ENCODE data around the gene ISLR. TPM values are rescaled to one million over a fixed set of nuclear protein-coding genes. Genes with fewer than 3 reads are reported as not detected.

ISLR gene, protein sequence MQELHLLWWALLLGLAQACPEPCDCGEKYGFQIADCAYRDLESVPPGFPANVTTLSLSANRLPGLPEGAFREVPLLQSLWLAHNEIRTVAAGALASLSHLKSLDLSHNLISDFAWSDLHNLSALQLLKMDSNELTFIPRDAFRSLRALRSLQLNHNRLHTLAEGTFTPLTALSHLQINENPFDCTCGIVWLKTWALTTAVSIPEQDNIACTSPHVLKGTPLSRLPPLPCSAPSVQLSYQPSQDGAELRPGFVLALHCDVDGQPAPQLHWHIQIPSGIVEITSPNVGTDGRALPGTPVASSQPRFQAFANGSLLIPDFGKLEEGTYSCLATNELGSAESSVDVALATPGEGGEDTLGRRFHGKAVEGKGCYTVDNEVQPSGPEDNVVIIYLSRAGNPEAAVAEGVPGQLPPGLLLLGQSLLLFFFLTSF
- under 1 TPM in 1 of 3 donors, not detected in 2; 0.26 TPM for total RNA-seq

DNA sequence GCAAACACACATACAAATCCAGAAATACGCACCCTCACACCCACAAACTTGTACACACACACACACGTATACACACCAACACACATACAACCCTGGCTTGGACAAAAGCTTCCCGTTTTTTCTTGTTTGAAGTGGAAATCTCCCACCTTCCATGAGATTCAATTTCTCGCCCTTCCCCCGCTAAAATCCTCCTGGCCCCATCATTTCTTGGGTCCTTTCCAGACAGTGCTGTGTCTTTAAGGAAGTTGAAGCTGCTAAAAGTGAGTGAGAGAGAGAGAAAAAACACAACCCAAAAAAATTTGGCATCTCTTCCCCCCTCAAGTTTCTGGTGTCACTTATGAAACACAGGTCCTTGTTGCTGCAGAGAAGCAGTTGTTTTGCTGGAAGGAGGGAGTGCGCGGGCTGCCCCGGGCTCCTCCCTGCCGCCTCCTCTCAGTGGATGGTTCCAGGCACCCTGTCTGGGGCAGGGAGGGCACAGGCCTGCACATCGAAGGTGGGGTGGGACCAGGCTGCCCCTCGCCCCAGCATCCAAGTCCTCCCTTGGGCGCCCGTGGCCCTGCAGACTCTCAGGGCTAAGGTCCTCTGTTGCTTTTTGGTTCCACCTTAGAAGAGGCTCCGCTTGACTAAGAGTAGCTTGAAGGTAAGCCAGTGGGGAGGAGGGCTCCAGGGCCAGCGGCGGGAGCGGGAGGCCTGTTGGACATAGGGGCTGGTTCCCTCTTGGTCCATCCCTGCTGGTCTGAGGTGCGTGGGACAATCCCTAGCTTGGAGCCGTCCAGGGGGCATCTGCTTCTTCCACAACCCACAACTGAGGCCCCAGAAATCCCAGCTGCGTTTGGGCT lies at the start of gene ISLR:
TSS of gene ISLR (plus strand) at position 331 of the 839 bp plus-strand sequence. CDS start 1,149 bp downstream, outside the sequence.
- ATAC-seq (no peak), DNase-seq (no peak)
- H3K36me3 Mint-ChIP-seq (ENCODE audit: insufficient read depth), result no peaks in the 10 kb centered on the region
- no peaks in the 10 kb centered on the region for H3K4me1 Mint-ChIP-seq (ENCODE audit: low read depth)
- no peaks in the 10 kb centered on the region for H3K9me3 Mint-ChIP-seq
- no peak within 1 kb of the TSS for H3K4me3 Mint-ChIP-seq
- H3K27me3 Mint-ChIP-seq (ENCODE audit: low read depth), result peaks cover 2% of the 10 kb centered on the region

DNA sequence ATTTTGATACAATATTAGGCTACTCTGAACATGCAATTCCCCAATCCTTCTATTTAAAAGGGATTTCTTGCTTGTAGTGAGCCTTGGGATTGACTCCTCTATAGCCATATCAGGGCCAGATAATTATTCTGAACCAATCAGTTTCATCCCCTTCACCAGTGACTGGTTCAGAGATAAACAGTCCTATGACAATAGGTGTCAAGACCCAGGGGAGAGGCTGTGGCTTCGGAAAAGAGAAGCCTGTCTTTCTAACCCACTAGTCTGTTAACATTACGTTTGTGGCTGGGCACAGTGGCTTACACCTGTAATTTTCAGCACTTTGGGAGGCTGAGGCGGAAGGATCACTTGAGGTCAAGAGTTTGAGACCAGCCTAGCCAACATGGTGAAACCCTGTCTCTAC lies 49.3 kb upstream of the ISLR start:
- Mint-ChIP-seq H3K4me3 (no peak overlapping the region), H3K27me3 (ENCODE audit: low read depth) (peaks cover 67% of the 10 kb centered on the region), H3K36me3 (ENCODE audit: insufficient read depth) (no peaks in the 10 kb centered on the region), H3K9me3 (no peaks in the 10 kb centered on the region), H3K4me1 (ENCODE audit: low read depth) (peaks cover 7% of the 10 kb centered on the region)
- ATAC-seq (no peak), DNase-seq (no peak)

DNA sequence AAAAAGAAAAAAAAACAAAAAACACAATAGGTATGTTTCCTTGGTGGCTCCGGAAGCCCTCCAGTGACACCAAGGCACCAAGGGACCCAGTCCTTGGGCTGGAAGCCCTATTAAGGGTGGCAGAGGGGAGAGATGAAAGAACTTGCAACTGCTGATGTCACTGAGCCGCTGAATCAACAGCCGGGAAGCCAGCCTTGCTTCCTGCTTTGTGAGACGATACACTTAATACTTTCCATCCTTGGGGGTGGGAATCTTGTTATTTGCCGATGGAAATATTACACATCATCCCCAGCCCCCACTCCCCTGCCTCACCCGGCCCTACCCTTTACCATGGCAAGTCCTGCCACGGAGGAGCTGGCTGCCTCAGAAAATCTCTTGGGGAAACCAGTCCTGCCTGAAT lies 48.8 kb upstream of the ISLR start:
- Mint-ChIP-seq H3K4me3 (no peak overlapping the region), H3K9me3 (no peaks in the 10 kb centered on the region), H3K27me3 (ENCODE audit: low read depth) (peaks cover 72% of the 10 kb centered on the region), H3K4me1 (ENCODE audit: low read depth) (peaks cover 12% of the 10 kb centered on the region), H3K36me3 (ENCODE audit: insufficient read depth) (no peaks in the 10 kb centered on the region)
- no peak for ATAC-seq
- no peak for DNase-seq

DNA sequence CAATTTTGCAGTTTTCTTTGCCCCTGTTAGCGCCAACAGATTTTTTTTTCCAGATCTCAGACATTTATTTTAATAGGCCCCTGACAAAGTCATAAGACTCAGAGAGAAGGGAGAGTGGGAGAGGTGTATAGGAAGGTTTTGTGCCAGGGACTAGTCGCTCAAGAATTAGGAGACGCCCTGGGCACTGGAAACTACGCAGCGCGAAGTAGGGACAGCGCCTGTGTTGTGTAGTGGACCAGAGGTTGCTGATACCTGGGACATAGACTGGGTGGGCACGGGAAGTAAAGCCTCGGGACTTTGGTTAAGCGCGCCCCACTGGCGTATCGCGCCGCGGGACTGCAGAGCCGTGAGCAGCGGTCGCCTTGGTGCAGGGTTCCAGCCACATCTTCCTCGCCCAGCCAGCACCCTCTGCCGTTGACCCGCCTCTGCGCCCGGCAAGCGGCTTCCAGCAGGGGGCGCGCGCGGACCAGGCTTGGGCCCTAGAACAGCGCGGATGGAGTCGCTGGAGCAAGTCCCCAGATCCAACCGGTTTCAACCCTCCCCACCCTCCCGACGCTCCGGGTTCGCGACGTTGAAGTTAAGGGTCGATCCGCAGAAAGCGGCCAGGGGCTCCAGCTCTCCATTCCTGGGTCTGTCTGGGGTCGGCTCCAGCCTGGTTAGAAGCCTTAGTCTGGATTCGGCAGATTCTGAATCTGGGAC lies 46.1 kb upstream of the ISLR start:
- Mint-ChIP-seq H3K36me3 (ENCODE audit: insufficient read depth) (no peaks in the 10 kb centered on the region), H3K4me1 (ENCODE audit: low read depth) (peaks cover 20% of the 10 kb centered on the region), H3K27me3 (ENCODE audit: low read depth) (peaks cover 82% of the 10 kb centered on the region), H3K4me3 (no peak overlapping the region), H3K9me3 (no peaks in the 10 kb centered on the region)
- ATAC-seq (peak; percentile 92 to 94), DNase-seq (peak; percentile 81)

DNA sequence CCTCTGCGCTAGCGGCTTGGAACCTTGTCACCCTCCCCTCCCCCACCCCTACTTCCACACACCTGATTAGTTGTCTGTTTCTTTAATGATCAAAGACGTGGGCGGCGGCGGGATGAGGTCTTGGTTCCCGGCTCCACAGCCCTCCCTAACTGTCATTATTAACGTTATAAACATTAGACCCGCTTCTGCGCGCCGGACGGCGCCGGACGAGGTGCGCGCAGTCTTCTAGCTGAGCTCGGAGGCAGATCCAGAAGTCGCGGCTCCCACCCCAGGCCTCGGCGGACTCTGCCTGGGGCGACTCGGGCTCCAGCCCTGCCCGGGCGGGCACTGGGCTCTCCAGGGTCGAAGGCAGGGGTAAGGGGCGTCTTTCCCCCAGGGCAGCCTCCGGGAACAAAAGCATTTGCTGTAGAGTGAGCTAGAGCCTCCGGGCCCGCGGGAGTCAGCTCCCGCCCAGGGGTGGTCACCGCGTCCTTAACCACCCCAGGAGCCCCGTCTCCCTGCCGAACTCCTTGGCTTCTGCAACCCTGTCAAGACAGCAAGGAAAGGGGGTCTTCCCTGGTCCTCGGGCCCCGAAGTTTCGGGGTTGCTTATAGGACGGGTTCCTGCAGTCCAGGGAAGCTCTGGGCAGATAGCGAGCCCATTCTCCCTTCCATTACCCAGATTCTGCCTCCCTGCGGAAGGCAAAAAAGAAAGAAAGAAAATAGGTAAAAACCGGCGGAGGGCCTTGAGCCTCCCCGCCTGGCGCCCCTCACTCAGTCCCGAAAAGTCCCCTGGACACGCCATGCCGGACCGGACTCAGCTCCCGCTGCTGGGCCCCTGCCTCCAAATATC lies 45.3 kb upstream of the ISLR start:
- H3K4me3 Mint-ChIP-seq, result peak overlapping the region; percentile 33
- H3K27me3 Mint-ChIP-seq (ENCODE audit: low read depth), result peaks cover 85% of the 10 kb centered on the region
- H3K9me3 Mint-ChIP-seq, result no peaks in the 10 kb centered on the region
- H3K36me3 Mint-ChIP-seq (ENCODE audit: insufficient read depth), result no peaks in the 10 kb centered on the region
- peak; percentile 24 to 29 for ATAC-seq
- H3K4me1 Mint-ChIP-seq (ENCODE audit: low read depth), result peaks cover 20% of the 10 kb centered on the region
- no peak for DNase-seq

DNA sequence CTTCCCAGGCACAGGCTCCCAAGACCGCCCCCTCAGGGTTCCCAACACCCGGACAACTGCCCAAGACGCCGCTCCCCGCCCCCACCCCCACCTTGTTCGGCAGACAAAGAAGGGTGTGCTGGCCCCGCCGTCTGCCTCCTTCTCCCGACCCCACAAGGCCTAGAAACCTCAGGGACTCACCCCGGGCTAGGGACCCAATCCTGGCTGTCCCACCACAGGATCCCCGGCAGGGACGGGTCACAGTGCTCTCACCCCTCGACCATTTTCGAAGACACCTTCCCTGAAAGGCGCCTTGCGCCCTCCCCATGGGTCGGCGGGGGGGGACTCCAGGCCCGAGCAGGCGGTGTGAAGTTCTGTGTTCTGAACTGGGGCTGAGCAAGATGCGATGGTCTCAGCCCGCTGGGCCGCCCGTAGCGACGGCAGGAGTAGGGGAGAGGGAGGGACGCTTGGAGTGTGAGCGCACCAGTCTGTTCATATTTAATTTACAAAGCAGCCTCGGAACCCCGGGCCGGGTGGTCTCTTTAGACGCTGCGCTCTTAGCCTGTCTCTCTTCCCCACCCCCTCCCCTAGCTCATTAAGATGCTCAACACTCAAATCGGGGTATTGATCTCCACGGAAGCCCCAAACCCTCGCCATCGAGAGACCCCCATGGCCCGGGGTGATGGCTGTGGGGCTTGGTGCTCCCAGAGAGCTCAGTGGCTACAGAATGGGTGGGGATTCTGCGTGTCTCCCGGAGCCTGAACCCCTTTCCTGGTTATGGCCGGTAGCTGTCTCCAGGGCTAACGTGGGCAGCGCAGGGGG lies 44.5 kb upstream of the ISLR start:
- Mint-ChIP-seq H3K4me1 (ENCODE audit: low read depth) (peaks cover 20% of the 10 kb centered on the region), H3K4me3 (no peak overlapping the region), H3K9me3 (no peaks in the 10 kb centered on the region), H3K27me3 (ENCODE audit: low read depth) (peaks cover 83% of the 10 kb centered on the region), H3K36me3 (ENCODE audit: insufficient read depth) (no peaks in the 10 kb centered on the region)
- ATAC-seq (no peak), DNase-seq (no peak)

DNA sequence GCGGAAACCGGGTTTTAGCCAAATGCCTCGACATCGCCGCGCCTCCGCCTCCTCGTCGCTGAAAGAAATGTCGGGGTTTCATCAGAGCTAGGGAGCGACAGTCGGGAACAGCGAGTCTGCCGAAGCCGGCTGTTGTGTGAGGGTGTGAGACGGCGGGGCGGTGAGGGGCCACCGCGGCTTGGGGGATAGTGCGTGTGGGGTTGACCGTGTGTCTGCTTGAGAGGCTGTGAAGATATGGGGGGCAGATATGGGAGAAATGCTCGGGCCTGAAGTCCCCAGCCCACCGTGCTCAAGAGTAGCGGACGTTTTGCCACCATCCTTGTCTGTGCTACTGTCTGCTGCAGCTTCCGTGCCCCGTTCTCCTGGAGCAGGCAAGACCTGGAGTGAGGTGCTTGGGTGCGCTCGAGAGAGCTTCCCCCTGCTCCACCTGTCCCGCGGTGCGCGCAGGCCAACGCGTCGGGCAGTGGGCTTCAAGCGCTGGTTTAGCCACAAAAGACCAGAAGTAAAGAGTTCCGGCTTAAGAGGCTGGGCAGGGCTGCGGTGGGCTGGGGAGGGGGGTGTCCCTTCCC lies 43.8 kb upstream of the ISLR start:
- H3K4me1 Mint-ChIP-seq (ENCODE audit: low read depth), result peaks cover 22% of the 10 kb centered on the region
- no peak for DNase-seq
- no peaks in the 10 kb centered on the region for H3K9me3 Mint-ChIP-seq
- H3K27me3 Mint-ChIP-seq (ENCODE audit: low read depth), result peaks cover 81% of the 10 kb centered on the region
- H3K36me3 Mint-ChIP-seq (ENCODE audit: insufficient read depth), result no peaks in the 10 kb centered on the region
- ATAC-seq, result no peak
- no peak overlapping the region for H3K4me3 Mint-ChIP-seq

DNA sequence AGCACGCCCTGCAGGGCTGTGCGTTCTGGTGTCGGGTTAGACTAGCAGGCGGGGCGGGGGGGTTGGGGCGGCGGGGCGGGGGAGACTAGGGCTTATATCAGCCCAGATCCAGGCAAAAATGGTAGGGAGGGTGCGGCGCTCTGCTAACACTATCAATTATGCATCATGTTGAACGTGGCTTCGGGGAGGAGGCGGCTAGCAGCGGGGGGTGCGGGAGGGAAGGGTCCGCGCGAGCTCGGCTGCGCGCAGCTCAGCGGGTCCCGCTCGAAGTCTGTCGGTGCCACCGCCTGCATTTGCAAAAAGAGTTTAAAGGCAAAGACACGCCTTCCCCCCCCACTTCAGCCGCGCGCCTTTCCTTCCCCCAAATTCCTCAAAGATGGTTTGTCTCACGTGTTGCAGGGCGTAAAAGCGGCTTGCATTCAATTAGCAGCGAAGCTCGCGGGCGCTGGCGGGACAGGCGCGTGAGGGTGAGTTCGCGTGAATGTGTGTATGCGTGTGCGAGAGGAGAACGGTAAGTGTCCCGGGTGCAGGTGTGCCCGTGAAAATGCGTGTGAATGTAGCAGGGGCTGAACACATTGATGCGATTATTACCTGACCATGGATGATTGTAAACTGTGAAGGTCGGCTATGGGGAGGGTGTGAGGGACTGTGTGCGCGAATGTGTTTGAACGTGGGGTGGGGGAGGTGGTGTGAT lies 43.2 kb upstream of the ISLR start, which contains the start of gene ISLR2:
TSS of gene ISLR2 (plus strand) at position 432 of the 694 bp plus-strand sequence. CDS start 2,169 bp downstream, outside the sequence.
- H3K4me3 Mint-ChIP-seq, result no peak within 1 kb of the TSS
- DNase-seq (no peak), ATAC-seq (no peak)
- no peaks in the 10 kb centered on the region for H3K36me3 Mint-ChIP-seq (ENCODE audit: insufficient read depth)
- H3K9me3 Mint-ChIP-seq, result no peaks in the 10 kb centered on the region
- peaks cover 84% of the 10 kb centered on the region for H3K27me3 Mint-ChIP-seq (ENCODE audit: low read depth)
- peaks cover 27% of the 10 kb centered on the region for H3K4me1 Mint-ChIP-seq (ENCODE audit: low read depth)

DNA sequence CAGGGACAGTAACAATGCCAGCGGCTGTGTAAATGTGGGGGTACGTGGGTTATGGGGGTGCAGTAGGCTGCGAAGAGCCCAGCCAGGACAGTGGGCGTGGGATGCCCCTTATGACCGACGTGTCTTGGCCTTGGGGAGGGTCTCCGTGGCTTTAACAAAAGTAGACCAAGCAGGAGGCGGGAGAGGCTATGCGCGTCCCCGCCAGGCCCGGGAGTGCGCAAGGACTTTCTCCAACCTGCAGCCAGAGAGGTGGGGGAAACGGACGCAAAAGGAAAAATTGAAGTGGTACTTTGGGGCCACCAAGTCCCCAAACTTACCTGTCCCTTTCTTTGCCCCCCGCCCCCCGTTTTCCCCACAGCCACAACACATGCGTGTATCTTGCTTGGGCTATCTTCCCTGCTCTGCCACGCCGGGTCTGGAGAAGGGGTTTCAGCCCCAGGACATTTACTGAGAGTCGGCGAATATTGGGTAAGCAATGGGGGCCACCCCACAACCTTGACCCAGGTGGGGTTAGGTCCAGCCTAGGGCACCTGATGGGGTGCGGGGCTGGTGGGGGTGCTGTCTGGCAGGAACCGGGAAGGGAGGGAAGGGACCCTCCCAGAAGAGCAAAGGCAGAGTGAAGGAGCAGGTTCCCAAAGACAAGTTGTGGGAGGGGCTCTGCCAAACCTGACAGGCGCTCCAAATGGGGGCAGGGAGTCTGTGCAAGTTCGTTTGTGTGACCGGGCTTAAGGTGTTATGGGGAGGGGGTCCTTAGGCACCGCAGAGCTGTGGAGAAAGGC lies 42.5 kb upstream of the ISLR start:
- Mint-ChIP-seq H3K27me3 (ENCODE audit: low read depth) (peaks cover 84% of the 10 kb centered on the region), H3K9me3 (no peaks in the 10 kb centered on the region), H3K4me3 (no peak overlapping the region), H3K4me1 (ENCODE audit: low read depth) (peaks cover 32% of the 10 kb centered on the region), H3K36me3 (ENCODE audit: insufficient read depth) (no peaks in the 10 kb centered on the region)
- ATAC-seq (no peak), DNase-seq (no peak)

DNA sequence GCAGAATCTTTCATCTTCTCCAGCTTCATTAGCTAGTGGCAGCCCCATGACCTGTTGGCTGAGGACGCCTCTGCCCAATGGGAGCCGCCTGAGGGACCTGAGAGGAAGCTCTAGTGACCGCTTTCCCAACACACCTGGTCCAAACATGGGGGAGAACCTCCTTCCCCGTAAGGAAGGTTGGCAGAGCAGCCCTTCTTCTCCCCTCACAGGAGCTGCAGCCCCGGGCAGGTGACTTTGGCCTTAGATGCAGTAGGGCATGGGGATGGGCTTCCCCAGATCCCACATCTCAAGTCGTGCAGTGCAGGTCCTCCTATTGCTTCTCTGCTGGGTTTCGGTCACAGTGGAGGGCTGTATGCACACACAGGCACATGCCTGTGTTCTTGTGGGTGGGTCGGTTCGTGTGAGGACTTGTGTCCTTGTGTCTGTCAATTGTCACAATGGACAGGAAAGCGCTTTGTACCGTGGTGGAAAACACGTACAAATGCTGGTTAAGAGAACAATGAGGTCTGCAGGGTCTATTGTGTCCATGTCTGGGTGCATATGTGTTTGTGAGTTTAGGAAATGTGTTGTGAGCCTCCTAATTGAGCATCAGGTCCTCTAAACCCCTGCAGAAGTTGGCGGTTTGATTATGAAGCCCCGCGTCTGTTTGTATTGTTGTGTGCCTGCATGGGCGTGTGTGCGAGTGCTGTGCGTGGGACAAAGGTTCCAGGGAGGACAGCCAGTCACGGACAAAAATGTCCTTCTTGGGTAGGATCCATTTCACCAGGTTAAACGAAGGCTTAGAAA lies 41.7 kb upstream of the ISLR start:
- Mint-ChIP-seq H3K4me3 (no peak overlapping the region), H3K4me1 (ENCODE audit: low read depth) (peaks cover 36% of the 10 kb centered on the region)
- ATAC-seq, result no peak

More for the DNA sequence above, 41.7 kb upstream of the ISLR start:
- no peaks in the 10 kb centered on the region for H3K36me3 Mint-ChIP-seq (ENCODE audit: insufficient read depth)
- H3K27me3 Mint-ChIP-seq (ENCODE audit: low read depth), result peaks cover 87% of the 10 kb centered on the region
- no peak for DNase-seq
- no peaks in the 10 kb centered on the region for H3K9me3 Mint-ChIP-seq

All from activated T-cell treated with anti-CD3 and anti-CD28 coated beads, Interleukin-2, amount 50 U/mL, for 4 hours (primary cell).